Naive thymus-derived CD8-positive, alpha-beta T cell (primary cell): Measurements from ENCODE around the gene MTCP1. TPM values are rescaled to one million over a fixed set of nuclear protein-coding genes. Genes with fewer than 3 reads are reported as not detected.

ENCODE experiments used
- ATAC-seq, 2 donors: fragments of 150-1000 bp; cut with Tn5 transposase in 1 of 2; sonication (Bioruptor Pico), chemical (Tn5 transposase) in 1 of 2; 1 replicate in 1 of 2; 2 replicates in 1 of 2; pipeline ENCODE4 v1.10.0; 2021; ENCODE audit warnings: mild to moderate bottlenecking in 2 of 2, moderate library complexity in 2 of 2
- POLR2A ChIA-PET: fragments of 350-600 bp; sonication (Branson Sonifier 250); formaldehyde crosslinking; loops from one replicate; lab custom pipeline; 2021; ENCODE audit warnings: antibody characterized with exemption; lab: Charles Lee
- DNase-seq, 10 donors: peaks; one replicate each; pipeline versions ENCODE4 v3.0.0 to v3.0.0-alpha.2; 2020 to 2022
- H3K27ac Mint-ChIP-seq, 10 donors: one replicate each; pipeline ENCODE4 v1.8.0; 2020 to 2022; ENCODE audit warnings: mild to moderate bottlenecking in 10 of 10, mixed read lengths in 10 of 10, moderate library complexity in 4 of 10, inconsistent platforms in 1 of 10
- H3K27me3 Mint-ChIP-seq, 5 donors: one replicate each; pipeline ENCODE4 v1.8.0; 2021 to 2022; ENCODE audit warnings: mixed read lengths in 5 of 5
- H3K36me3 Mint-ChIP-seq, 3 donors: one replicate each; pipeline ENCODE4 v1.8.0; 2020 to 2022; ENCODE audit warnings: mixed read lengths in 3 of 3, mild to moderate bottlenecking in 2 of 3, inconsistent platforms in 1 of 3
- H3K4me1 Mint-ChIP-seq, 4 donors: one replicate each; pipeline ENCODE4 v1.8.0; 2021 to 2022; ENCODE audit warnings: mixed read lengths in 4 of 4
- H3K4me3 Mint-ChIP-seq, 10 donors: one replicate each; pipeline ENCODE4 v1.8.0; 2020 to 2022; ENCODE audit warnings: mild to moderate bottlenecking in 10 of 10, mixed read lengths in 10 of 10, moderate library complexity in 6 of 10, inconsistent platforms in 1 of 10
- H3K9me3 Mint-ChIP-seq, 9 donors: one replicate each; pipeline ENCODE4 v1.8.0; 2020 to 2022; ENCODE audit warnings: mixed read lengths in 9 of 9, mild to moderate bottlenecking in 3 of 9, inconsistent platforms in 1 of 9, moderate library complexity in 1 of 9
- polyA plus RNA-seq, 3 donors: library from polyadenylated mRNA; unstranded; fragments of 300-500 nt; fragmentation: Illumina TruSeq; gene quantifications; one replicate each; pipeline ENCODE4 v1.2.3, GENCODE V29; 2021
- total RNA-seq, 8 experiments: library from RNA in 2 of 8; stranded (reverse) in 2 of 8; gene quantifications; one replicate each; pipeline ENCODE4 v1.2.3 and lab custom pipeline; 2021 to 2026

MTCP1 gene
- total and polyA plus RNA-seq, 5 experiments from 2014 or later: 17.7 to 37.9 (median 27.9) TPM

GRCh38 chrX:155048977-155049619 is 21.8 kb downstream of the MTCP1 start:
- Mint-ChIP-seq H3K27ac (peak overlapping the region; percentile 35 to 86 (median 72)), H3K4me3 (no peak overlapping the region), H3K9me3 (no peaks in the 10 kb centered on the region), H3K36me3 (peaks cover 0 to 55% (median 2%) of the 10 kb centered on the region in 3 donors), H3K4me1 (peaks cover 22 to 49% (median 42%) of the 10 kb centered on the region in 4 donors), H3K27me3 (no peaks in the 10 kb centered on the region)
- DNase-seq (peak; percentile 22 to 74 (median 48)), ATAC-seq (peak; percentile 82 to 85)
- POLR2A ChIA-PET: no interaction called here

DNA sequence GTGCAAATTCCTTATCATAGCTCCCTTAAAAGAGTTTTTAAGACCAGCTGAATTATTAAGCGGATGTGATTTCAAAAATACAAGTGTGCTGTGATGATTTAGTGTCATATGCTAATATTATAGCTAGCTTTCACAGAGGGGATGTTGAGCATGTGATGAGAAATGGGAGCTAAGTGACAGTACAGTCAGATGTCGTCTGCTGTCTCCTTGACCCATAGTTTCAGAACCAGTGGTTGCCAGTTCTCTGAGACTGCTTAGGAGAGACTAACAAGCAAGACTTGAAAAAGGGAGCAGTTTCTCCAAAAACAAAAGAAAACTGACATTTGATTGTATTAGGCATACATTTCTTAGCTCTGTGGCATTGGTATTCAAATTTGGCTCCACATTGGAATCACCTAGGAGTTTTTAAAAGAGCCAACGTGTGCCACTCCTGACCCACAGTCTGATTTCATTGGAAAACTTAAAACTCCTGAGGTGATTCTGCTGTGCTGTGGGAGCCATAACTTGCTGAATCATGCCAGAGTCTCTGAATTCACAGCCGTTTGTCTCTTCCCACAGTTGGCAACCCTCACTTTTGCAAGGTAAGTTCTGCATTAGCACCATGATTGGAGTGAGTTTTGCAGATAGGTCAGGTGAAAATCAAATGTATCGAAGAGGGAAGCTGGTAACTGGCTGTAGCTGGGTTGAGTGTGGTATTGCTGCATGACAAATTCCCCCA is 24.0 kb downstream of the MTCP1 start:
- H3K4me3 Mint-ChIP-seq: no peak overlapping the region
- POLR2A ChIA-PET: no interaction called here

GRCh38 chrX:155046129-155046810 is 24.7 kb downstream of the MTCP1 start:
- peaks cover 0 to 53% (median 0%) of the 10 kb centered on the region in 3 donors for H3K36me3 Mint-ChIP-seq
- H3K27ac Mint-ChIP-seq: peak overlapping the region in 1 of 10 donors; percentile 62

More for the DNA sequence above, 24.0 kb downstream of the MTCP1 start:
- ATAC-seq: no peak
- Mint-ChIP-seq H3K4me1 (peaks cover 23 to 48% (median 40%) of the 10 kb centered on the region in 4 donors), H3K27me3 (no peaks in the 10 kb centered on the region), H3K9me3 (no peaks in the 10 kb centered on the region), H3K27ac (peak overlapping the region in 1 of 10 donors; percentile 75), H3K36me3 (peaks cover 0 to 54% (median 0%) of the 10 kb centered on the region in 3 donors)
- DNase-seq: no peak

GRCh38 chrX:155035688-155036087 is 35.2 kb downstream of the MTCP1 start:
- H3K4me1 Mint-ChIP-seq: peaks cover 5 to 41% (median 25%) of the 10 kb centered on the region in 4 donors
- H3K27ac Mint-ChIP-seq: no peak overlapping the region
- H3K36me3 Mint-ChIP-seq: peaks cover 23 to 56% (median 24%) of the 10 kb centered on the region in 3 donors
- no peak overlapping the region for H3K4me3 Mint-ChIP-seq
- peaks cover 0 to 25% (median 0%) of the 10 kb centered on the region in 9 donors for H3K9me3 Mint-ChIP-seq
- no peaks in the 10 kb centered on the region for H3K27me3 Mint-ChIP-seq
- POLR2A ChIA-PET: no interaction called here
- ATAC-seq (no peak), DNase-seq (no peak)

More at GRCh38 chrX:155046129-155046810, 24.7 kb downstream of the MTCP1 start:
- ATAC-seq (no peak), DNase-seq (no peak)
- H3K27me3 Mint-ChIP-seq: no peaks in the 10 kb centered on the region
- no peaks in the 10 kb centered on the region for H3K9me3 Mint-ChIP-seq
- peaks cover 24 to 43% (median 37%) of the 10 kb centered on the region in 4 donors for H3K4me1 Mint-ChIP-seq
- POLR2A ChIA-PET: no interaction called here
- H3K4me3 Mint-ChIP-seq: no peak overlapping the region

DNA sequence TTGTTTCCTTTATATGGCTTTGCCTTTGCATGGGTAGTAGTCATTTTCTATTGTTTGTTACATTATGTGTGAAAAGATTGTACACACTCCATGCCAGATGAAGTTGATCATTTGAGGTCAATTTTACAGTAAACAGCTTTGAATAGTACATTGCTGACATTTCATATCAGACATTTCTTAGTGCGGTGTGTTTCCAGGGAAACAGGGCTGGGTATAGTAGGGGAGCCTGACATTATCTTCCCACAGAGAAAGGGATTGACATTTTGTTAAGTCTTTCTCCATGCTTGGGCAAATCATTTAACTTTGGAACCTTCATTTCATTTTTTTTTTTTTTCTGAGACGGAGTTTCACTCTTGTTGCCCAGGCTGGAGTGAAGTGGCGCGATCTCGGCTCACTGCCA is 39.3 kb downstream of the MTCP1 start:
- Mint-ChIP-seq H3K36me3 (peaks cover 14 to 30% (median 19%) of the 10 kb centered on the region in 3 donors), H3K9me3 (peaks cover 0 to 15% (median 0%) of the 10 kb centered on the region in 9 donors), H3K27me3 (no peaks in the 10 kb centered on the region), H3K4me1 (peaks cover 8 to 35% (median 18%) of the 10 kb centered on the region in 4 donors), H3K4me3 (no peak overlapping the region), H3K27ac (no peak overlapping the region)
- DNase-seq (no peak), ATAC-seq (no peak)
- POLR2A ChIA-PET: interaction anchor here (0.7 kb wide), 1 partner anchor 29 kb away, joined by 4 read pairs; no protein-coding TSS in a partner anchor

- H3K4me3 Mint-ChIP-seq: peak overlapping the region in 8 of 10 donors; percentile 33 to 90 (median 42)
- H3K27me3 Mint-ChIP-seq: no peaks in the 10 kb centered on the region
- peak overlapping the region in 6 of 10 donors; percentile 3 to 97 (median 65) for H3K27ac Mint-ChIP-seq
- H3K36me3 Mint-ChIP-seq: peaks cover 0 to 4% (median 0%) of the 10 kb centered on the region in 3 donors
- POLR2A ChIA-PET: no interaction called here
- ATAC-seq: no peak
- no peak for DNase-seq
- no peaks in the 10 kb centered on the region for H3K9me3 Mint-ChIP-seq
- H3K4me1 Mint-ChIP-seq: peaks cover 8 to 34% (median 18%) of the 10 kb centered on the region in 4 donors
These were observed 42.1 kb downstream of the MTCP1 start for GRCh38 chrX:155028877-155029291.

DNA sequence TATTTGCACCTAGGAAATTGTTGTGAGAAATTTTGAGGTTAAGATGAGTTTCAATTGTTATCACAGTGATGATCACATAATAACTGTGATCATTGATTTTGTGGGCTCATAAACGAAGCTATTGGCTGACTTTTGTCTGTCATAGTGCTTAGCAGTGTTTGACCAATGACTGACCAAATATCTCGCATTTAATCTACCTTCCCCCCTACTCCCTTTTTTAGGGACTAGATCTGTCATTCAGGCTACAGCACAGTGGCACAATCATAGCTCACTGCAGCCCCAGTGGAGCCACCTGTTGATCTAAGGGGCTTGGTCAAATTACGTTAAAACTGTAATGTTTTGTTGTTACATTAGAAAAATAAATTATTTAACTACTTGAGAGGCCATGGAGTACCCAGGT is 42.8 kb downstream of the MTCP1 start:
- Mint-ChIP-seq H3K4me1 (peaks cover 8 to 34% (median 16%) of the 10 kb centered on the region in 4 donors), H3K36me3 (peaks cover 0 to 3% (median 0%) of the 10 kb centered on the region in 3 donors), H3K9me3 (no peaks in the 10 kb centered on the region), H3K27me3 (no peaks in the 10 kb centered on the region), H3K4me3 (peak overlapping the region; percentile 82 to 92 (median 88)), H3K27ac (peak overlapping the region; percentile 25 to 97 (median 92))
- POLR2A ChIA-PET: no interaction called here
- ATAC-seq (no peak), DNase-seq (no peak)

- peak overlapping the region; percentile 87 to 97 (median 96) for H3K27ac Mint-ChIP-seq
- DNase-seq (peak in 5 of 10 donors; percentile 0 to 25 (median 10)), ATAC-seq (no peak)
- POLR2A ChIA-PET: interaction anchor here (1.1 to 1.4 kb wide), 7 partner anchors 10 to 189 kb away, joined by 3 to 12 read pairs (median 6); partner anchors contain the start of gene BRCC3
- H3K4me3 Mint-ChIP-seq: peak overlapping the region; percentile 82 to 92 (median 88)
- H3K4me1 Mint-ChIP-seq: peaks cover 8 to 32% (median 16%) of the 10 kb centered on the region in 4 donors
- H3K36me3 Mint-ChIP-seq: peaks cover 0 to 3% (median 0%) of the 10 kb centered on the region in 3 donors
- no peaks in the 10 kb centered on the region for H3K27me3 Mint-ChIP-seq
- H3K9me3 Mint-ChIP-seq: no peaks in the 10 kb centered on the region
These were observed 43.3 kb downstream of the MTCP1 start for GRCh38 chrX:155027509-155028066.

GRCh38 chrX:155026727-155027508 is 44.0 kb downstream of the MTCP1 start, which contains the start of gene FUNDC2:
FUNDC2 (plus strand) TSS chrX:155026844; CDS start chrX:155026939, 95 bp downstream.
- peak; percentile 79 to 97 (median 93) for DNase-seq
- POLR2A ChIA-PET: interaction anchor here (0.7 to 1.4 kb wide), 9 partner anchors 9 to 190 kb away, joined by 3 to 12 read pairs (median 4); partner anchors contain the start of gene BRCC3
- peak within 1 kb of the TSS; percentile 82 to 92 (median 88) for H3K4me3 Mint-ChIP-seq
- peak; percentile 86 to 92 for ATAC-seq
- H3K27me3 Mint-ChIP-seq: no peaks in the 10 kb centered on the region
- H3K27ac Mint-ChIP-seq: peak within 1 kb of the TSS; percentile 87 to 98 (median 96)
- no peaks in the 10 kb centered on the region for H3K9me3 Mint-ChIP-seq
- peaks cover 0 to 3% (median 0%) of the 10 kb centered on the region in 3 donors for H3K36me3 Mint-ChIP-seq
- H3K4me1 Mint-ChIP-seq: peaks cover 8 to 30% (median 16%) of the 10 kb centered on the region in 4 donors

DNA sequence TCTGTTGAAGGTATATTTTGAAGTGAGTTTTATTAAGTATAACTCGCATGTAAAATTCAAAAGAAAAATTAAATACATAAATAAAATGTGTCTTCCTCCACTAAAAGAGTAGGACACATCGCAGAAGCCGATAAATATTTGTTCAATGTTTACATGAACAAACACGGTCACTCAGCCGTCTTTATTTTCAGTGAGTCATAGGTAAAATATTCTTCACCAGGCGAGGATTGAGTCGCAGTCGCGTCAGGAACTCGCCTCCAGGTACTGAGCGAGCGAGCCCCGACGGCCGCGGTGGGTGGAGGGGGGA is 44.6 kb downstream of the MTCP1 start:
- no peak for ATAC-seq
- DNase-seq: no peak
- Mint-ChIP-seq H3K4me3 (peak overlapping the region; percentile 72 to 88 (median 82)), H3K27ac (peak overlapping the region; percentile 80 to 98 (median 94)), H3K9me3 (no peaks in the 10 kb centered on the region), H3K36me3 (peaks cover 0 to 3% (median 0%) of the 10 kb centered on the region in 3 donors), H3K4me1 (peaks cover 8 to 27% (median 15%) of the 10 kb centered on the region in 4 donors), H3K27me3 (no peaks in the 10 kb centered on the region)
- POLR2A ChIA-PET: interaction anchor here (0.7 to 1.4 kb wide), 9 partner anchors 9 to 190 kb away, joined by 3 to 12 read pairs (median 4); partner anchors contain the start of gene BRCC3
